H1 (cell line): ENCODE data around the gene TLK2. TPM values are rescaled to one million over a fixed set of nuclear protein-coding genes. Genes with fewer than 3 reads are reported as not detected.

Source experiments
- CBX8 ChIP-seq: fragments of 300-800, 300-1000 bp; sonication (generic); IDR thresholded peaks from 2 replicates; pipeline ENCODE4 v1.7.1; 2016; ENCODE audit warnings: low read depth, low read length, borderline replicate concordance
- polyA plus RNA-seq, 7 experiments: library from polyadenylated mRNA; depleted of rRNA in 3 of 7; stranded (reverse) in 5 of 7; unstranded in 2 of 7; fragments of >200 nt in 5 of 7; fragments of 200-250 nt in 2 of 7; gene quantifications; 1 replicate in 5 of 7; 2 replicates in 1 of 7; 4 replicates in 1 of 7; pipeline versions ENCODE4 v1.2.1 to v1.2.3, GENCODE V29; 2011 to 2013; ENCODE audit warnings: missing spikeins in 2 of 7, mixed read lengths in 2 of 7
- total RNA-seq: library from RNA; stranded (reverse); fragmentation: NEBNext Ultra II Directional; extraction: Animal tissue kit (Norgen Biotek cat#: 25700); gene quantifications from 2 replicates; pipeline ENCODE4 v1.2.1, GENCODE V29; 2021
- TF ChIP-seq, protein P1 (sequence below): fragments of 300-600 bp; sonication (generic); IDR thresholded peaks from 2 replicates; pipeline ENCODE4 v1.7.1; 2012; ENCODE audit warnings: low read length, moderate library complexity, mild to moderate bottlenecking, inconsistent platforms; ENCODE audit not compliant: insufficient replicate concordance

The TLK2 gene
- total and polyA plus RNA-seq, 2 of the 8 experiments (the other 6 are each of a cell fraction or from before 2014, with no cell fraction given): 43.1 to 59.9 TPM

DNA sequence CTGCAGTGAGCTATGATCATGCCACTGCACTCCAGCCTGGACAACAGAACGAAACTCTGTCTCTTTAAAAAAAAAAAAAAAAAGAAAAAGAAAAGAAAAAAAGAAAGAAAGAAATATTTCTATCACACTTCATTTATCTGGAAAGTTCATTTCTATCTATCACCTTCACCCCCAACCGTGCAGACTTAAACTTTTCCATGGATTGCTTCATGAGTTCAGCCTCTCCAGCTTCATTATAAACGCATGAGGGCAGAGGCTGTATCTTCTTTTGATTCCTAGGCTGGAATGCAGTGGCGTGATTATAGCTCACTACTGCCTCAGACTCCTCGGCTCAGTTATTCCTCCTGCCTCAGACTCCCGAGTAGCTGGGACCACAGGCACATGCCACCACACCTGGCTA lies 177.0 kb downstream of the TLK2 start (continued):
- TF ChIP-seq, protein P1, sequence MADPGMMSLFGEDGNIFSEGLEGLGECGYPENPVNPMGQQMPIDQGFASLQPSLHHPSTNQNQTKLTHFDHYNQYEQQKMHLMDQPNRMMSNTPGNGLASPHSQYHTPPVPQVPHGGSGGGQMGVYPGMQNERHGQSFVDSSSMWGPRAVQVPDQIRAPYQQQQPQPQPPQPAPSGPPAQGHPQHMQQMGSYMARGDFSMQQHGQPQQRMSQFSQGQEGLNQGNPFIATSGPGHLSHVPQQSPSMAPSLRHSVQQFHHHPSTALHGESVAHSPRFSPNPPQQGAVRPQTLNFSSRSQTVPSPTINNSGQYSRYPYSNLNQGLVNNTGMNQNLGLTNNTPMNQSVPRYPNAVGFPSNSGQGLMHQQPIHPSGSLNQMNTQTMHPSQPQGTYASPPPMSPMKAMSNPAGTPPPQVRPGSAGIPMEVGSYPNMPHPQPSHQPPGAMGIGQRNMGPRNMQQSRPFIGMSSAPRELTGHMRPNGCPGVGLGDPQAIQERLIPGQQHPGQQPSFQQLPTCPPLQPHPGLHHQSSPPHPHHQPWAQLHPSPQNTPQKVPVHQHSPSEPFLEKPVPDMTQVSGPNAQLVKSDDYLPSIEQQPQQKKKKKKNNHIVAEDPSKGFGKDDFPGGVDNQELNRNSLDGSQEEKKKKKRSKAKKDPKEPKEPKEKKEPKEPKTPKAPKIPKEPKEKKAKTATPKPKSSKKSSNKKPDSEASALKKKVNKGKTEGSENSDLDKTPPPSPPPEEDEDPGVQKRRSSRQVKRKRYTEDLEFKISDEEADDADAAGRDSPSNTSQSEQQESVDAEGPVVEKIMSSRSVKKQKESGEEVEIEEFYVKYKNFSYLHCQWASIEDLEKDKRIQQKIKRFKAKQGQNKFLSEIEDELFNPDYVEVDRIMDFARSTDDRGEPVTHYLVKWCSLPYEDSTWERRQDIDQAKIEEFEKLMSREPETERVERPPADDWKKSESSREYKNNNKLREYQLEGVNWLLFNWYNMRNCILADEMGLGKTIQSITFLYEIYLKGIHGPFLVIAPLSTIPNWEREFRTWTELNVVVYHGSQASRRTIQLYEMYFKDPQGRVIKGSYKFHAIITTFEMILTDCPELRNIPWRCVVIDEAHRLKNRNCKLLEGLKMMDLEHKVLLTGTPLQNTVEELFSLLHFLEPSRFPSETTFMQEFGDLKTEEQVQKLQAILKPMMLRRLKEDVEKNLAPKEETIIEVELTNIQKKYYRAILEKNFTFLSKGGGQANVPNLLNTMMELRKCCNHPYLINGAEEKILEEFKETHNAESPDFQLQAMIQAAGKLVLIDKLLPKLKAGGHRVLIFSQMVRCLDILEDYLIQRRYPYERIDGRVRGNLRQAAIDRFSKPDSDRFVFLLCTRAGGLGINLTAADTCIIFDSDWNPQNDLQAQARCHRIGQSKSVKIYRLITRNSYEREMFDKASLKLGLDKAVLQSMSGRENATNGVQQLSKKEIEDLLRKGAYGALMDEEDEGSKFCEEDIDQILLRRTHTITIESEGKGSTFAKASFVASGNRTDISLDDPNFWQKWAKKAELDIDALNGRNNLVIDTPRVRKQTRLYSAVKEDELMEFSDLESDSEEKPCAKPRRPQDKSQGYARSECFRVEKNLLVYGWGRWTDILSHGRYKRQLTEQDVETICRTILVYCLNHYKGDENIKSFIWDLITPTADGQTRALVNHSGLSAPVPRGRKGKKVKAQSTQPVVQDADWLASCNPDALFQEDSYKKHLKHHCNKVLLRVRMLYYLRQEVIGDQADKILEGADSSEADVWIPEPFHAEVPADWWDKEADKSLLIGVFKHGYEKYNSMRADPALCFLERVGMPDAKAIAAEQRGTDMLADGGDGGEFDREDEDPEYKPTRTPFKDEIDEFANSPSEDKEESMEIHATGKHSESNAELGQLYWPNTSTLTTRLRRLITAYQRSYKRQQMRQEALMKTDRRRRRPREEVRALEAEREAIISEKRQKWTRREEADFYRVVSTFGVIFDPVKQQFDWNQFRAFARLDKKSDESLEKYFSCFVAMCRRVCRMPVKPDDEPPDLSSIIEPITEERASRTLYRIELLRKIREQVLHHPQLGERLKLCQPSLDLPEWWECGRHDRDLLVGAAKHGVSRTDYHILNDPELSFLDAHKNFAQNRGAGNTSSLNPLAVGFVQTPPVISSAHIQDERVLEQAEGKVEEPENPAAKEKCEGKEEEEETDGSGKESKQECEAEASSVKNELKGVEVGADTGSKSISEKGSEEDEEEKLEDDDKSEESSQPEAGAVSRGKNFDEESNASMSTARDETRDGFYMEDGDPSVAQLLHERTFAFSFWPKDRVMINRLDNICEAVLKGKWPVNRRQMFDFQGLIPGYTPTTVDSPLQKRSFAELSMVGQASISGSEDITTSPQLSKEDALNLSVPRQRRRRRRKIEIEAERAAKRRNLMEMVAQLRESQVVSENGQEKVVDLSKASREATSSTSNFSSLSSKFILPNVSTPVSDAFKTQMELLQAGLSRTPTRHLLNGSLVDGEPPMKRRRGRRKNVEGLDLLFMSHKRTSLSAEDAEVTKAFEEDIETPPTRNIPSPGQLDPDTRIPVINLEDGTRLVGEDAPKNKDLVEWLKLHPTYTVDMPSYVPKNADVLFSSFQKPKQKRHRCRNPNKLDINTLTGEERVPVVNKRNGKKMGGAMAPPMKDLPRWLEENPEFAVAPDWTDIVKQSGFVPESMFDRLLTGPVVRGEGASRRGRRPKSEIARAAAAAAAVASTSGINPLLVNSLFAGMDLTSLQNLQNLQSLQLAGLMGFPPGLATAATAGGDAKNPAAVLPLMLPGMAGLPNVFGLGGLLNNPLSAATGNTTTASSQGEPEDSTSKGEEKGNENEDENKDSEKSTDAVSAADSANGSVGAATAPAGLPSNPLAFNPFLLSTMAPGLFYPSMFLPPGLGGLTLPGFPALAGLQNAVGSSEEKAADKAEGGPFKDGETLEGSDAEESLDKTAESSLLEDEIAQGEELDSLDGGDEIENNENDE: no peak
- TF ChIP-seq CBX8: no peak
- TF ChIP-seq, all 59 proteins: peak for 0
